SW480 (cell line): ENCODE data around the gene RTRAF.

ENCODE experiments used
- DNase-seq: peaks from one replicate; pipeline ENCODE4 v3.0.0-alpha.2; 2016; ENCODE audit warnings: low spot score

Gene RTRAF

DNA sequence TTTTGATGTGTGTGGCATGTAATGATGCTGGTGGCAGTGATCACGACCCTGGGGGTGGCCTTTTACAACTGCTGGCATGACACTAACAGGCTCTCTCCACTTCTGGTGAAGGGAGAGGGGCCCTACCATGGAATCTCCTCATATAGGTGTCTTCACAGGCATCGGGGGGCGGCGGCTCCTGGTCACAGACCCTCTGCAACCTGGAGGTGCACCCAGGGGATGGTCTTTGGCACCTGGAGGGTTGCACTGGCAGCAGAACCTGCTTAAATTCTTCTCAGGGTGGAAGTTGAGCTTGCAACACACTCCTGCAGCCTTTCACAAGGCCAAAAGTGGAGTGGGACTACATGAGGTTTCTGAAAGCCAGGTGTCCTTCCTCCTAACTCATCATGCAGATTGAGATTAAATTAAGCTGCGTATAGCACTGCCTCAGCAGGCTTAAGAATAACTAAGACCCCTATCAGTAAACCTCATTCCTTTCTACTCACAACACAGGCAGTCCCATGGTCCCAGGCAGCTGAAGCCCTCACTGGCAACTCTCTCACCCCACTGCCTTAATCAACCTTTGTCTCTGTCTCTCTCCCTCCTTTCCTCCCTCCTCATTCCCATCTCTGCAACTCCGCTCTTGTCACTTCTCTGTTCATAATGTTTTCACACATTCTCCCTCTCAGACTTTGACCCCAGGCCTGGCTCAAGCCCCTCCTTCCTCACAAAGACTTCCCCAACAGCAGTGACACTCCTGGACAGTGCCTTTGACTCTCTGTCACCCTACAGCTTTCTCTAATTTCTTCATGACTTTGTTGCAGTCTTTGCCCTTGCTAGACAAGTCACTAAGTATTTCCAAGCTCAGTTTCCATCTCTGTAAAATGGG is 60.6 kb downstream of the RTRAF start:
- no peak for DNase-seq

DNA sequence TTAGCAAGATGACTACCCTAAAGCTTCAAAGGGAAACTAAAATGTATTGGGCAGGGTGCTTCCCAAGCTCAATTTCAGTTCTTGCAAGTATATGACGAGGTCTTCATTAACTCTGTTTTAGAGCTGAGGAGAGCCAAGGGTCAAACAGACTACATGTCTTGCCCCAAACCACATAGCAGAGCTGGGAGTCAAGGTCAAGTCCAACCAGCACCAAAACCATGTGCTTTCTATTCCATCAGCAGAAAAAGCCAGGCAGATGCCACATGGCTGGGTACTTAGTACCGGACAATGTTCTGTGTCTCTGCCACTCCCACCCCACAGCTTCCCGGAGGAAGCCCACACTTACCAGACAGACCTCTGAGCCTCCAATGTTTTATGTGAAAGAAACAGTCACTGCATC is 61.9 kb downstream of the RTRAF start:
- DNase-seq = no peak

DNA sequence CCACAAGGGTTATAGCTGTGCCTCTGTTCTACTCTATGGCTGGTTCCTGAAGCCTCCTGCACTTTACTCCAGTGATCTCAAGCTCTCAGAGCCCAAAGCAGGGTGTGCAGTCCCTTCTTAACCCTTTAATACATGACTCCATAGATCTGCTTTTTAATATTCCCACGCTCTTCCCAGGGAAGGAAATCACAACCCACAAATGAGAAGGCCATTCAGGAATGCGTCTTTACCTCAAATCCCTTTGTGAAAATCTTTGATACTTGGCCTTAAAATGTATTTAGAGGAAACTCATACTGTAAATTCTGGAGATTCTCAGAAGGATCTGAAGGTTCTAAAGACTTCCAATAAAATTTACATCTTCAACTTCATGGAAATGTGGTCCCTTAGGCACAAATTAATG is 62.5 kb downstream of the RTRAF start:
- DNase-seq = no peak

DNA sequence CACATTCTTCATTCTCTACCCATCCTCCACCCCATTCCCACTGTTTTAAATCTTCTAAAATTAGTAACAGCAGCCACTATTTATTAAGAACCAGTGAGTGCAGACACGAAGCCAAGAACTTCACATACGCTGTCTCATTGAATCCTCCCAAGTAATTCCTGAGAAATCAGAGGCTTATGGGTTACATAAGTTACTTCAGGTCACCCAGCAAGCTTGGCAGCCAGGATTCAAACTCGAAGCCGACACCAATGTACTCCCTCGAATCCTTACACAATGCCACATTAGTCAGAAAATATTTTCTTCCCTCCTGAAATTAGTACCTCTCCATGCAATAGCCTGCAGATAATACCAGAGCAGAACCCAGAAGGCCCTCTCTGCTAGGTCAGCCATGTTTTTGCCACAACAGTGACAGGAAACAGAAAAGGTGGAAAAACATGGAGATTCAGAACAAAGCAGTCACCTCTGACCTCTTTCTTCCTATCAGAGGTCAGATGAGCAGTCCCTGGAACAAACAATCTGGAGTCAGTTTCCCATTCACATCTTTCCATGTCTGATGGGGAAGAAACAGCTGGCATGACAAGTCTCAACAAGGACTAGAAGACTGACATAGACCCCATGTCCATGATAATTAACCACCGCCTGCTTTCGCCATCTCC is 63.1 kb downstream of the RTRAF start:
- no peak for DNase-seq

DNA sequence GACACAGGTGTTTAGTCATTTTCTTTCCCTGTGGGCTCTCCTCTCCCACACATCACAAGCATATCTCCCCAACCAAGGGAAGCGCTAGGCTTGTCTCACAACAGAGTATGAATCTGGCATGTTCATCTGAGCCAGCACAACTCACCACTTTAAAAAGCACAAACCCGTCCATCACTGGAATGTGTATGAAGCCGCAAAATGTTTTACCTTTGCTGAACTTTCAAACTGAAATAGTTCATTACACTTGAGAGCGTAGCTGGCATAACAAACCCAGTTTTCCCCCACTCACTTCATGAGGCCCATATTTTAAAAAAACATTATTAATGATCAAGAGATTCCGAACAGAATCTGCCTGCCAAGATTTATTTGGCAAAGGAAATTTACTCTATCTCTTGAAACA is 63.7 kb downstream of the RTRAF start:
- DNase-seq = no peak

DNA sequence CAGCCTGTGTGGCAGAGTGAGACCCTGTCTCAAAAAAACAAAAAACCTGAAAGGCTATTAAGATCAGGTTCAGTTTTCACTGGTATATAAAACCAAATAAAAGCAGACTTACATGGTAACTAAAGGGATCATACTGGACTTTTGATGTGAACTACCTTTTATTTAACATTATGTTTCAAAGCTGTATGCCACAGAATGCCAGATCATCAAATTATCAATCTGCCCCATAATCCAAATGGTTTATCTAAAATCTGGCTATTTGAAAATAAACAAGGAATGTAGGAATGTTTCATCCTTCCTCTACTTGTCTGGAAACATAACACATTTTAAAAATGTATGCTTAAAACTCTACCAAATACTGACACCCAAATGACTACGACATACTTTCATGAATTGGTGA is 65.3 kb downstream of the RTRAF start:
- no peak for DNase-seq

DNA sequence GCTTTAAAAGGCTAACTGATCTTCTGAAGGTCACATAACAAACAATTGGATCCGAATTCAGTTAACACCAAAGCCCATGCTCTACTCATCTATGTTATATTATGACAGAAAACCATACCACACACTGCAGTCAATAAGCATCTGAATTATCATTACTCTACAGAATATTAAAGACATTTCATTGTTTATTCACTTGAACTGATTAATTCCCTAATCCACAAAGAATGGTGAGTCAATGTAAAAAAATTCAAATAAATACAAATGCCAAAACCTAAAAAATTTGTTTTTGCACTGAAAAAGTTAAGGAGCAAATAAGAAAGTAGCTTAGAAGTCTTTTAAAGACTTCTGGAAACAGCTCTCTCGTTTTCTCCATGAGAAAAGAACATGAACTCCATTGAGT is 65.8 kb downstream of the RTRAF start:
- no peak for DNase-seq

DNA sequence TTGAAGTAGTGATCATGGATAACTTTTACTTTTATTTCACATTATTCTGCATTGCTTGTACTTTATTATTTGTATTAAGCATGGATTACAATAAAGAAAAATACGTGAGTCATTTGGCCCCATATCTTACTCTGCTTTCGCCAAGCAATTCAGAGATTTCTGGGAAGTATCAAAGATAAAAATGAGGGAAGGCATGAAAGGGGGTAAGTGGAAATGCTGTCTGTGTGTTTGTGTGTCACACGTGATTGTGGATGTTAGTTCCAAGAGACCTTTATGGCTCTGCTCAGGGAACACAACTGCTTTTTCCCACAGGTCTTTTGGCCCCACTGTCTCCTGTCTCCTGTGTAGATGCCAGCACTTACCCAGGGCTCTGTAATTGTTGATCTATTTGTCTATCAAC is 69.0 kb downstream of the RTRAF start:
- DNase-seq = no peak

DNA sequence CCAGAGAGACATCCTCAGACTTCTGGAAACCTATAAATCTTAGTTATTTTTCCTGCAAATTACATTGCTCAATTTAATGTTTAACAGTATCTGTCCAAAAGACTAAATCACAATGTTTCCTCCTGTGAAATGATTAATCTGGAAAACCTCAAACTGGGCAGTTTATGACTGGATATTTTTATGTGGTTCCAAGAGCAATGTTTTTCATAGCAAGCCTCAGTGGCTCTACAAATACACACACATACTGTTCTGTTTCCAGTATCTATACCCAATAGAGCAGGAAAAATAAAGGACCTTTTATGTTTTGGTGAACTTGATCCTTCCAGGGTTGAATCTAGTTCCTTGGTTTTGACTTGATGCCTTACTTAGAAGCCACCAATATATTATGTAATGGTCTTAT is 70.3 kb downstream of the RTRAF start:
- no peak for DNase-seq

DNA sequence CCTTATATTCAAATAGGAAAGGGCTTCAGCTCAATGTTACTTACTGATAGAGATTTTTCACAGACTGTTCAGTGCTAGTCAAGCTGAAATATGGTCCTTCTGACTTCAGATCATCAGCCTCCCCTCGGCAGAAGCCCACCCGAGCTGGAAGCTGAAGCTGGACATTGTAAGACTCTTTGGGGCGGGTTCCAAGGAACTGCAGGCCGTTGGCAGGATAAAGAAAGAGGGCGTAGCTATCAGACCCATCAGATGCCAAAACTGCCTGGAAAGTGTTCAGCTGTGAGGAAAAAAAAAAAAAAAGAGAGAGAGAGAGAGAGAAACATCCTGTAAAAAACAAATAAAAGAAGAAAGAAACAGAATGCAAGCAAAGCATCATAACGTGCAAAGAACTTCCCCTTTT is 70.7 kb downstream of the RTRAF start:
- no peak for DNase-seq
